ENCODE data around the gene PAX5.

The PAX5 gene

GRCh38 chr9:36855448-36856315 lies 178.4 kb downstream of the PAX5 start:
- peak; percentile 51 for DNase-seq (ENCODE audit: extremely low spot score)
- CTCF ChIA-PET, result interaction anchor here (0.6 to 0.9 kb wide), 2 partner anchors 56 to 59 kb away, joined by 3 read pairs; no protein-coding TSS in a partner anchor
- POLR2A ChIA-PET, result no interaction called here
- TF ChIP-seq PKNOX1 (IDR thresholded peaks at IDR 0.05) (peak; percentile 20; the same call in 1 of the 2 replicates), HDGF (IDR thresholded peaks at IDR 0.05; ENCODE audit: borderline replicate concordance) (no peak), ARNT (IDR thresholded peaks at IDR 0.05) (no peak), LEF1 (IDR thresholded peaks at IDR 0.05; ENCODE audit: borderline replicate concordance) (no peak), TARDBP (IDR thresholded peaks at IDR 0.05) (no peak)

- ChIA-PET CTCF (no interaction called here), POLR2A (no interaction called here)
- DNase-seq (ENCODE audit: extremely low spot score), result no peak
- TF ChIP-seq FOXM1 (IDR thresholded peaks at IDR 0.05; ENCODE audit: borderline replicate concordance), result no peak
- TF ChIP-seq FOXK2 (IDR thresholded peaks at IDR 0.05), result no peak
- no peak for TF ChIP-seq NFRKB (IDR thresholded peaks at IDR 0.05)
- no peak for TF ChIP-seq BHLHE40 (IDR thresholded peaks at IDR 0.05; ENCODE audit: borderline replicate concordance)
- TF ChIP-seq SP1 (IDR thresholded peaks at IDR 0.05), result no peak
- no peak for TF ChIP-seq ELF4 (IDR thresholded peaks at IDR 0.05)
- no peak for TF ChIP-seq FOXA1 (IDR thresholded peaks at IDR 0.05)
- no peak for TF ChIP-seq ZNF384 (IDR thresholded peaks at IDR 0.05)
- no peak for TF ChIP-seq L3MBTL2 (conservative IDR thresholded peaks at IDR 0.05)
- TF ChIP-seq PKNOX1 (IDR thresholded peaks at IDR 0.05), result no peak
- TF ChIP-seq TARDBP (IDR thresholded peaks at IDR 0.05), result no peak
- no peak for TF ChIP-seq ARNT (IDR thresholded peaks at IDR 0.05)
- TF ChIP-seq CTBP1 (IDR thresholded peaks at IDR 0.05; ENCODE audit: borderline replicate concordance), result no peak
- no peak for TF ChIP-seq HDGF (IDR thresholded peaks at IDR 0.05; ENCODE audit: borderline replicate concordance)
- no peak for TF ChIP-seq LEF1 (IDR thresholded peaks at IDR 0.05; ENCODE audit: borderline replicate concordance)
Observed at GRCh38 chr9:36854751-36855150, 179.3 kb downstream of the PAX5 start.

GRCh38 chr9:36854034-36854433 lies 180.0 kb downstream of the PAX5 start:
- no peak for DNase-seq (ENCODE audit: extremely low spot score)
- TF ChIP-seq L3MBTL2 (conservative IDR thresholded peaks at IDR 0.05) (no peak), LEF1 (IDR thresholded peaks at IDR 0.05; ENCODE audit: borderline replicate concordance) (no peak), CTBP1 (IDR thresholded peaks at IDR 0.05; ENCODE audit: borderline replicate concordance) (no peak), ZNF384 (IDR thresholded peaks at IDR 0.05) (no peak), FOXM1 (IDR thresholded peaks at IDR 0.05; ENCODE audit: borderline replicate concordance) (no peak), ARNT (IDR thresholded peaks at IDR 0.05) (no peak), FOXK2 (IDR thresholded peaks at IDR 0.05) (no peak), PKNOX1 (IDR thresholded peaks at IDR 0.05) (no peak), ELF4 (IDR thresholded peaks at IDR 0.05) (no peak)
- ChIA-PET CTCF (interaction anchor here (0.7 kb wide), 1 partner anchor 28 kb away, joined by 3 read pairs; no protein-coding TSS in a partner anchor), POLR2A (no interaction called here)

GRCh38 chr9:36853233-36853632 lies 180.8 kb downstream of the PAX5 start:
- POLR2A ChIA-PET, result no interaction called here
- CTCF ChIA-PET, result no interaction called here
- TF ChIP-seq LEF1 (IDR thresholded peaks at IDR 0.05; ENCODE audit: borderline replicate concordance) (no peak), FOXM1 (IDR thresholded peaks at IDR 0.05; ENCODE audit: borderline replicate concordance) (no peak), L3MBTL2 (conservative IDR thresholded peaks at IDR 0.05) (no peak), ARNT (IDR thresholded peaks at IDR 0.05) (no peak), FOXK2 (IDR thresholded peaks at IDR 0.05) (no peak), SUZ12 (IDR thresholded peaks at IDR 0.05) (no peak), FOXA1 (IDR thresholded peaks at IDR 0.05) (no peak), SP1 (IDR thresholded peaks at IDR 0.05) (no peak), HDGF (IDR thresholded peaks at IDR 0.05; ENCODE audit: borderline replicate concordance) (no peak), BHLHE40 (IDR thresholded peaks at IDR 0.05; ENCODE audit: borderline replicate concordance) (no peak), NFRKB (IDR thresholded peaks at IDR 0.05) (no peak), ELF4 (IDR thresholded peaks at IDR 0.05) (no peak), ZNF384 (IDR thresholded peaks at IDR 0.05) (no peak), TARDBP (IDR thresholded peaks at IDR 0.05) (no peak), PKNOX1 (IDR thresholded peaks at IDR 0.05) (no peak), CTBP1 (IDR thresholded peaks at IDR 0.05; ENCODE audit: borderline replicate concordance) (no peak)
- no peak for DNase-seq (ENCODE audit: extremely low spot score)

GRCh38 chr9:36849943-36850342 lies 184.1 kb downstream of the PAX5 start:
- no peak for DNase-seq (ENCODE audit: extremely low spot score)
- ChIA-PET POLR2A (no interaction called here), CTCF (no interaction called here)
- TF ChIP-seq TARDBP (IDR thresholded peaks at IDR 0.05) (no peak), ZNF384 (IDR thresholded peaks at IDR 0.05) (no peak)

GRCh38 chr9:36848946-36849345 lies 185.1 kb downstream of the PAX5 start:
- POLR2A ChIA-PET, result no interaction called here
- no peak for DNase-seq (ENCODE audit: extremely low spot score)
- CTCF ChIA-PET, result no interaction called here
- TF ChIP-seq SP1 (IDR thresholded peaks at IDR 0.05), result no peak
- no peak for TF ChIP-seq L3MBTL2 (conservative IDR thresholded peaks at IDR 0.05)
- no peak for TF ChIP-seq SUZ12 (IDR thresholded peaks at IDR 0.05)
- TF ChIP-seq CTBP1 (IDR thresholded peaks at IDR 0.05; ENCODE audit: borderline replicate concordance), result no peak
- TF ChIP-seq BHLHE40 (IDR thresholded peaks at IDR 0.05; ENCODE audit: borderline replicate concordance), result no peak
- TF ChIP-seq FOXM1 (IDR thresholded peaks at IDR 0.05; ENCODE audit: borderline replicate concordance), result no peak
- TF ChIP-seq HDGF (IDR thresholded peaks at IDR 0.05; ENCODE audit: borderline replicate concordance), result no peak
- TF ChIP-seq NFRKB (IDR thresholded peaks at IDR 0.05), result no peak
- TF ChIP-seq FOXK2 (IDR thresholded peaks at IDR 0.05), result no peak
- no peak for TF ChIP-seq ZNF384 (IDR thresholded peaks at IDR 0.05)
- TF ChIP-seq ARNT (IDR thresholded peaks at IDR 0.05), result no peak
- no peak for TF ChIP-seq PKNOX1 (IDR thresholded peaks at IDR 0.05)
- no peak for TF ChIP-seq ELF4 (IDR thresholded peaks at IDR 0.05)
- no peak for TF ChIP-seq FOXA1 (IDR thresholded peaks at IDR 0.05)
